ENCODE data around the gene CNNM4.

Gene CNNM4

GRCh38 chr2:96809216-96809882 lies 48.6 kb downstream of the CNNM4 start:
- peaks cover 22% of the 10 kb centered on the region for H3K4me1 Mint-ChIP-seq (ENCODE audit: low read depth)
- H3K36me3 Mint-ChIP-seq (ENCODE audit: low read depth): peaks cover 5% of the 10 kb centered on the region
- H3K27me3 Mint-ChIP-seq (ENCODE audit: low read depth): no peaks in the 10 kb centered on the region
- no peaks in the 10 kb centered on the region for H3K9me3 Mint-ChIP-seq
- peak overlapping the region; percentile 57 for H3K27ac Mint-ChIP-seq
- H3K4me3 Mint-ChIP-seq: no peak overlapping the region

DNA sequence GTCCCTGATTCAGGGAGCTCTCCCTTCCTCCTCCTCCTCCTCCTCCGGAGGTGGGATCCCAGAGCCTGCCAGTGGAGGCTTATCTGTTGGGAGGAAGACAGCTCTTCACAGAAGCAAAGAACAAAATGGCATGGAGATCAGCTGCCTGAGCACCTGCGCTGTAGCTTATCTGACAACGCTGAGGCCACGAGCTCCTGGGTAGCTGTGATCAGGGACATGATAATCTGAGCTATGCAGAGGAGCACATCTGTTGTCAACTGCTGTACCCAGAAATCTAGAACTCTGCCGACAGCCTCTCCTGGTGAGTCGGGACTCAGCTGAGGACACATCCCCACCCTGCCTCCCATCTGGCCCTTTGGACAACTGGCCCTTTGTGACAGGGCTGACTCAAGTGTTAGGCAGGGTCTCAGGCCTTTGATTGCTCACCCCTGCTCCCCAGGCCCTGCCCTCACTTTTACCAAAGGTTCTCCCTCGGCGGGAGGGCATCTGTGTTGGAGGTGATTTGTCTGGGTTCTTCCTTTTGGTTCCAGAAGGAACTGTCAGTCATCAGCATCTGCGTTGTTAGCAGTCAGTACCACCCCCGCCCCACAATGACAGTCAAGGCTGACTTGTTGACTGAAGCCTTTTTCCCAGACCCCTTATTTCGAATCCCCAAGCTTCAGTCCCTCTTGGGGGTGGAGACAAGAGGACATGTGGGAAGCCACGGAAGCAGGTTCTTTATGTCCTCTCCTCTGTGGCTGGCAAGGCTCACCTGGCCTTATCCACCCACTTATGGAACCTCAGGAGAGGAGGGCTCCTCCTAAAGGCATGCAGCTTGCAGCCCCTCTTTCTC lies 49.5 kb downstream of the CNNM4 start:
- H3K27ac Mint-ChIP-seq: no peak overlapping the region
- H3K27me3 Mint-ChIP-seq (ENCODE audit: low read depth): no peaks in the 10 kb centered on the region
- no peaks in the 10 kb centered on the region for H3K9me3 Mint-ChIP-seq
- H3K4me1 Mint-ChIP-seq (ENCODE audit: low read depth): peaks cover 26% of the 10 kb centered on the region
- no peak overlapping the region for H3K4me3 Mint-ChIP-seq
- H3K36me3 Mint-ChIP-seq (ENCODE audit: low read depth): peaks cover 5% of the 10 kb centered on the region

- H3K9me3 Mint-ChIP-seq: no peaks in the 10 kb centered on the region
- H3K4me3 Mint-ChIP-seq: no peak overlapping the region
- no peaks in the 10 kb centered on the region for H3K27me3 Mint-ChIP-seq (ENCODE audit: low read depth)
- H3K27ac Mint-ChIP-seq: no peak overlapping the region
- H3K36me3 Mint-ChIP-seq (ENCODE audit: low read depth): peaks cover 5% of the 10 kb centered on the region
- H3K4me1 Mint-ChIP-seq (ENCODE audit: low read depth): peaks cover 30% of the 10 kb centered on the region
Measured at GRCh38 chr2:96810783-96811192, 50.1 kb downstream of the CNNM4 start.

- Mint-ChIP-seq H3K9me3 (no peaks in the 10 kb centered on the region), H3K36me3 (ENCODE audit: low read depth) (peaks cover 2% of the 10 kb centered on the region), H3K27ac (no peak overlapping the region)
Measured at GRCh38 chr2:96811917-96812316, 51.2 kb downstream of the CNNM4 start.

GRCh38 chr2:96813656-96814055 lies 53.0 kb downstream of the CNNM4 start:
- no peaks in the 10 kb centered on the region for H3K27me3 Mint-ChIP-seq (ENCODE audit: low read depth)
- H3K4me3 Mint-ChIP-seq: no peak overlapping the region
- peaks cover 8% of the 10 kb centered on the region for H3K36me3 Mint-ChIP-seq (ENCODE audit: low read depth)
- H3K27ac Mint-ChIP-seq: no peak overlapping the region
- no peaks in the 10 kb centered on the region for H3K9me3 Mint-ChIP-seq
- H3K4me1 Mint-ChIP-seq (ENCODE audit: low read depth): peaks cover 33% of the 10 kb centered on the region

More at GRCh38 chr2:96811917-96812316, 51.2 kb downstream of the CNNM4 start:
- Mint-ChIP-seq H3K4me1 (ENCODE audit: low read depth) (peaks cover 23% of the 10 kb centered on the region), H3K27me3 (ENCODE audit: low read depth) (no peaks in the 10 kb centered on the region), H3K4me3 (no peak overlapping the region)

DNA sequence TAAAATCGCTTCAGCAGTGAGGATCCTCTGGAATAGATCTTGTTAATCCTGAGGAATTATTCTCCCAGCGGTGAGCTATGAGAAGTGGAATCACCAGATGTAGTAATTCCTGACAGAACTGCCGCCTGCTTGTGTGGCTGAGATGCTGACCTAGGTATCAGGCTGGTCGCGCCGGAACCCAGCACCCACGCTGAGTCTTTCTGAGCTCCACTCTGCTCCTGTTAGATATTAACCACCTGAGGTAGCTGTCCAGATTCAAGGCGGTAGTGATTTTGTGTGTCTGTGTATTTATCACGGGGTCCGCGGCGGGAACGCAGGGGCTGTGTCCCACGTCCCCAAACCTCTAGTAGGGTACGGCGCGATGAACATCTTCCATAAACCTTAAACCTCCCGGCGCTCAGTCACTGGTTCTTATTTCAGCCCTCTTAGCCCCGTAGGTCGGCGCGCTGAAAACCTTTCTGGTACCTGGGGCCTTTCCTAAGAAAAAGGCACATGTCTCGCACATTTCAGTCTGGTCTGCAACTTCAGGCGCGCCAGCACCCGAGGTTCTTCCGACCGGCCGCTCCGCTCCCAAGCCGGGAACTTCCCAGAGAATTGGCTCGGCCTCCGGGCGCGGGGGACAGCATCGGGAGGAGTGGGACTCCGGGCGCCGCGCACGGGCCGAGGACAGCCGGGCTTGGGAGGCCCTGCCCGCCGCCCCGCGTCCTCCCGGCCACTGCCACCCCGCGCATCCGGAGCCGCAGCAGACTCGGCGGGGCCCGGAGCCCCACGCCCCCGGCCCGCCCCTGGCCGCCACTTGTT lies 54.8 kb downstream of the CNNM4 start:
- Mint-ChIP-seq H3K27me3 (ENCODE audit: low read depth) (no peaks in the 10 kb centered on the region), H3K4me3 (peak overlapping the region; percentile 84), H3K4me1 (ENCODE audit: low read depth) (peaks cover 49% of the 10 kb centered on the region), H3K9me3 (no peaks in the 10 kb centered on the region), H3K27ac (peak overlapping the region; percentile 67), H3K36me3 (ENCODE audit: low read depth) (peaks cover 17% of the 10 kb centered on the region)

DNA sequence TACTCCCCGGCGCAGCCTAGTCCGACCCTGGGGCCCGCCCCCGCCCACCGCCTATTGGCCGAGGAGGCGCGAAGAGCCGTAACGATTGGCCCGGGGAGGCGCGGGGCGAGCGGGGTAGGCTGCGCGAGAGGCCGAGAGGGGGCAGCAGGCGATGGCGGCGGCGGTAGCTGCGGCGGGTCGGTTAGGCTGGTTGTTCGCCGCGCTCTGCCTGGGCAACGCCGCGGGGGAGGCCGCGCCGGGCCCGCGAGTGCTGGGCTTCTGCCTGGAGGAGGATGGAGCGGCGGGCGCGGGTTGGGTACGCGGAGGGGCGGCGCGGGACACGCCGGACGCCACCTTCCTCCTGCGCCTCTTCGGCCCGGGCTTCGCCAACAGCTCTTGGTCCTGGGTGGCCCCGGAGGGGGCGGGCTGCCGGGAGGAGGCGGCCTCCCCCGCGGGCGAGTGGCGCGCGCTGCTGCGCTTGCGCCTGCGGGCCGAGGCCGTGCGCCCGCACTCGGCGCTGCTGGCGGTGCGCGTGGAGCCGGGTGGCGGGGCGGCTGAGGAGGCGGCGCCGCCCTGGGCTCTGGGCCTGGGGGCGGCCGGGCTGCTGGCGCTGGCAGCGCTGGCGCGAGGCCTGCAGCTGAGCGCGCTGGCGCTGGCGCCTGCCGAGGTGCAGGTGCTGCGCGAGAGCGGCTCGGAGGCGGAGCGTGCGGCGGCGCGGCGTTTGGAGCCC lies 55.6 kb downstream of the CNNM4 start, which contains the start of gene CNNM3:
CNNM3 (plus strand) TSS at position 142 of the 709 bp plus-strand sequence; CDS start at position 152, 10 bp downstream.
- H3K27me3 Mint-ChIP-seq (ENCODE audit: low read depth): no peaks in the 10 kb centered on the region
- H3K4me3 Mint-ChIP-seq: peak within 1 kb of the TSS; percentile 84
- H3K4me1 Mint-ChIP-seq (ENCODE audit: low read depth): peaks cover 54% of the 10 kb centered on the region
- H3K27ac Mint-ChIP-seq: peak within 1 kb of the TSS; percentile 67
- H3K36me3 Mint-ChIP-seq (ENCODE audit: low read depth): peaks cover 18% of the 10 kb centered on the region
- no peaks in the 10 kb centered on the region for H3K9me3 Mint-ChIP-seq

DNA sequence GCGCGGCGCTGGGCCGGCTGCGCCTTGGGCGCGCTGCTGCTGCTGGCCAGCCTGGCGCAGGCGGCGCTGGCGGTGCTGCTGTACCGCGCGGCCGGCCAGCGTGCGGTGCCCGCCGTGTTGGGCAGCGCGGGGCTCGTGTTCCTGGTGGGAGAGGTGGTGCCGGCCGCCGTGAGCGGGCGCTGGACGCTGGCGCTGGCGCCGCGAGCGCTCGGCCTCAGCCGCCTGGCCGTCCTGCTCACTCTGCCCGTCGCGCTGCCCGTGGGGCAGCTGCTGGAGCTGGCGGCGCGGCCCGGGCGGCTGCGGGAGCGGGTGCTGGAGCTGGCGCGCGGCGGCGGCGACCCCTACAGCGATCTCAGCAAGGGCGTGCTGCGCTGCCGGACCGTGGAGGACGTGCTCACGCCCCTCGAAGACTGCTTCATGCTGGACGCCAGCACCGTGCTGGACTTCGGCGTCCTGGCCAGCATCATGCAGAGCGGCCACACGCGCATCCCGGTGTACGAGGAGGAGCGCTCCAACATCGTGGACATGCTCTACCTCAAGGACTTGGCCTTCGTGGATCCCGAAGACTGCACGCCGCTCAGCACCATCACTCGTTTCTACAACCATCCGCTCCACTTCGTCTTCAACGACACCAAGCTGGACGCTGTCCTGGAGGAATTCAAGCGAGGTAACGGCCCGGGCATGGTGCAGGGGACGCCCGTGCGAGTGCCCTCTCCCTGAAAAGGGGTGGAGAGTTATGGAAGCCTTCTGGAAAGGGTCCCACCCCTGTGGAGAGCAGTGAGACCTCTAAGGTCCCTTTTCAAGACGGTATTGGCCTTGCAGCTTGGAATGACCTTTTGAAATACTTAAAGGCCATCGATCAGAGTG lies 56.4 kb downstream of the CNNM4 start:
- Mint-ChIP-seq H3K4me1 (ENCODE audit: low read depth) (peaks cover 57% of the 10 kb centered on the region), H3K27me3 (ENCODE audit: low read depth) (no peaks in the 10 kb centered on the region), H3K36me3 (ENCODE audit: low read depth) (peaks cover 18% of the 10 kb centered on the region), H3K4me3 (peak overlapping the region; percentile 83), H3K27ac (no peak overlapping the region), H3K9me3 (no peaks in the 10 kb centered on the region)

- H3K9me3 Mint-ChIP-seq: no peaks in the 10 kb centered on the region
- H3K4me1 Mint-ChIP-seq (ENCODE audit: low read depth): peaks cover 50% of the 10 kb centered on the region
- H3K27me3 Mint-ChIP-seq (ENCODE audit: low read depth): no peaks in the 10 kb centered on the region
- peak overlapping the region; percentile 41 for H3K27ac Mint-ChIP-seq
- peak overlapping the region; percentile 83 for H3K4me3 Mint-ChIP-seq
- peaks cover 18% of the 10 kb centered on the region for H3K36me3 Mint-ChIP-seq (ENCODE audit: low read depth)
Measured at GRCh38 chr2:96817882-96818281, 57.2 kb downstream of the CNNM4 start.

DNA sequence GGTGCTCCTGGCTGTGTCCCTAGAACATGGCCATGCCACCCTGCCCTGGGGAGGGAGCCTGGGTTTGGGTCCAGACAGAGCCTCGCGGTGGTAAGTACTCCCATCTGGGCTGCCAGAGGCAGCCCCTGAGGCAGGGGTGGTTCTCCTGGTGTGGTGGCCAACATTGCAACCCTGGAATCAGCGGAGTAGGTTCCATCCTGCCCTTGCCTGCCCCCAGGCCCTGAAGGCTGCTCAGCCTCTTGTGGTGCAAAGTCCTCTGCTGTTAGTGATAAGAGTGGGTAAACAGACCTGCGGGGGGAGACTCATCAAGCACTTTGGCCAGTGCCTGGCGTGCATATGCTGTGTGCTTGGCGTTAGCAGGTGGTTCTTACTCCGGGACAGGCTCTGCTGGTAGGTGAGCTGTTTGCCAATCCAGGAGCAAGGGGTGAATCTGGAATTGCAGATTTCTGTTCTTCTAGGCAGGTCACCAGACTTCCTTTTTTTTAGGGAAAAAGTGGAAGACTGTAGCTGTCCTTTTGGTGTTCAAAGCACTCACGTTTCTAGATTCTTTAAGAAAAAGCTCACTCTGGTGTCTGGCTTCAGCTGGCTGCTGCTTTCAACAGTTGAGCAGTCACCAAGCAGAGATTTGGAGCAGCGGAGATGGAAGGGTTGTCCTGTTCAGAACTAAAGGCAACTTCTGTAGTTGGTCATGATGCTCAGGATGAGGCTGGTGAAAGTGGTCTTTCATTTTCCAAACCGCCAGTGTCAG lies 58.6 kb downstream of the CNNM4 start:
- no peak overlapping the region for H3K27ac Mint-ChIP-seq
- H3K4me1 Mint-ChIP-seq (ENCODE audit: low read depth): peaks cover 47% of the 10 kb centered on the region
- no peaks in the 10 kb centered on the region for H3K9me3 Mint-ChIP-seq
- no peaks in the 10 kb centered on the region for H3K27me3 Mint-ChIP-seq (ENCODE audit: low read depth)
- peaks cover 20% of the 10 kb centered on the region for H3K36me3 Mint-ChIP-seq (ENCODE audit: low read depth)
- H3K4me3 Mint-ChIP-seq: no peak overlapping the region

- peaks cover 20% of the 10 kb centered on the region for H3K36me3 Mint-ChIP-seq (ENCODE audit: low read depth)
- no peaks in the 10 kb centered on the region for H3K27me3 Mint-ChIP-seq (ENCODE audit: low read depth)
- H3K27ac Mint-ChIP-seq: peak overlapping the region; percentile 50
- peaks cover 45% of the 10 kb centered on the region for H3K4me1 Mint-ChIP-seq (ENCODE audit: low read depth)
- H3K4me3 Mint-ChIP-seq: no peak overlapping the region
- H3K9me3 Mint-ChIP-seq: no peaks in the 10 kb centered on the region
Measured at GRCh38 chr2:96819876-96820511, 59.3 kb downstream of the CNNM4 start.

DNA sequence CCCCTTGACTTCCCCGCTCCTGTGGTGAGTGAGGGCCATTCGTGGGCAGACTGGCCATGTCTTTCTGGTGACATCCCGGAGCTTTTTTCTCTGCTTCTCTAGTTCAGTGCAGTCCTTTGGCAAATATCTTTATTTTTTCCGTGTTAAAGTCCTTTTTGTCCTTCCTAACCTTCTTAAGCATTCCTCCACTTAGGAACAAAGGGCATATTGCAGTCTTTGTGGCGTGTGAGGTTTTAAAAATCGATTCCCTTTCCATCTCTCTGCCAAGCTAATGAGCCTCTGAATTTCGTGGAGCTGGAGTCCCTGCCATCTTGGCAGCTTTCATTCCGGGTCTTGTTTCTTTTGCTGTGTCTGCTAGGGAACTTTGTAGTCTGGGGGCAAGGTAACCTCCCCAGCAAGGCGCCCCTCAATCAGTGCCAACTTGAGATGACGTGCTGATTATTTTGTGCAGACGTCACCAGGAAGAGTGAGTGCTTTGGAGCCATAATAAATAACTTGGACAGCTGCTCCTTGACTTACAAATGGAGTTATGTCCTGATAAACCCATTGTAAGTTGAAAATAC lies 60.5 kb downstream of the CNNM4 start:
- Mint-ChIP-seq H3K27ac (no peak overlapping the region), H3K36me3 (ENCODE audit: low read depth) (peaks cover 22% of the 10 kb centered on the region), H3K4me1 (ENCODE audit: low read depth) (peaks cover 38% of the 10 kb centered on the region), H3K4me3 (no peak overlapping the region), H3K27me3 (ENCODE audit: low read depth) (no peaks in the 10 kb centered on the region), H3K9me3 (no peaks in the 10 kb centered on the region)

Data from T-helper 1 cell treated with Interleukin-12 subunit alpha and Interleukin-12 subunit beta and Interleukin-4 antibody, amounts not matched to agents 30 μg/mL and 1 μg/mL, for 36 hours (primary cell).